Thyroid gland (tissue), 4 donors: Measurements from ENCODE around the gene TRIM65.

Experiments used
- CTCF ChIP-seq, 6 experiments: fragments of 200-600 bp in 3 of 6; fragments of 450-650 bp in 3 of 6; sonication (generic) in 3 of 6; IDR thresholded peaks; one replicate each; pipeline ENCODE4 v1.5.1; 2016 to 2019; ENCODE audit warnings: antibody characterized with exemption in 6 of 6, mild to moderate bottlenecking in 2 of 6, inconsistent platforms in 1 of 6, moderate library complexity in 1 of 6
- POLR2A ChIP-seq, 2 donors: fragments of 450-650 bp; IDR thresholded peaks; one replicate each; pipeline ENCODE4 v1.6.1; 2017; ENCODE audit warnings: antibody characterized with exemption in 2 of 2, mild to moderate bottlenecking in 2 of 2, moderate library complexity in 1 of 2

GRCh38 chr17:75897160-75898019 lies 639 bp upstream of the TRIM65 start:
- TF ChIP-seq CTCF (IDR thresholded peaks at IDR 0.05), result no peak
- no peak for TF ChIP-seq POLR2A (IDR thresholded peaks at IDR 0.05)
